HFFc6 (cell line): ENCODE data around the gene IQCE. TPM values are rescaled to one million over a fixed set of nuclear protein-coding genes. Genes with fewer than 3 reads are reported as not detected.

Experiments used
- DNase-seq: peaks from one replicate; pipeline ENCODE4 v3.0.0-alpha.2; 2018
- H3K27ac Mint-ChIP-seq: 2 replicates; pipeline ENCODE4 v1.8.0; 2020; ENCODE audit warnings: mild to moderate bottlenecking, mixed read lengths
- H3K27me3 Mint-ChIP-seq: 2 replicates; pipeline ENCODE4 v1.8.0; 2021; ENCODE audit warnings: mild to moderate bottlenecking, moderate library complexity, mixed read lengths; ENCODE audit not compliant: insufficient read depth
- H3K36me3 Mint-ChIP-seq: 2 replicates; pipeline ENCODE4 v1.8.0; 2021; ENCODE audit warnings: low read depth, mixed read lengths
- H3K4me1 Mint-ChIP-seq: 2 replicates; pipeline ENCODE4 v1.8.0; 2020; ENCODE audit warnings: low read depth, mixed read lengths
- H3K4me3 Mint-ChIP-seq: 2 replicates; pipeline ENCODE4 v1.8.0; 2020; ENCODE audit warnings: mild to moderate bottlenecking, moderate library complexity, mixed read lengths
- H3K9me3 Mint-ChIP-seq: 2 replicates; pipeline ENCODE4 v1.8.0; 2020; ENCODE audit warnings: mild to moderate bottlenecking, mixed read lengths
- CTCF ChIP-seq: fragments of 200-600 bp; sonication (generic); IDR thresholded peaks from 2 replicates; pipeline ENCODE4 v1.5.0; 2021; ENCODE audit warnings: antibody characterized with exemption, mild to moderate bottlenecking
- total RNA-seq, 6 experiments: library from RNA; stranded (reverse); fragmentation: NEBNext Ultra II Directional; extraction: Animal tissue kit (Norgen Biotek cat#: 25700); gene quantifications; 2 replicates in 1 of 6; 3 replicates in 5 of 6; pipeline ENCODE4 v1.2.3, GENCODE V29; 2021

IQCE gene
- total RNA-seq, 6 experiments from 2014 or later, result 14.9 to 18.1 (median 17.0) TPM

GRCh38 chr7:2537981-2538851 is 20.6 kb upstream of the IQCE start:
- H3K27ac Mint-ChIP-seq, result no peak overlapping the region
- no peaks in the 10 kb centered on the region for H3K4me1 Mint-ChIP-seq
- no peak for DNase-seq
- no peaks in the 10 kb centered on the region for H3K9me3 Mint-ChIP-seq
- H3K36me3 Mint-ChIP-seq, result peaks cover 4% of the 10 kb centered on the region; the same call in 1 of the 2 replicates
- peaks cover 3% of the 10 kb centered on the region; the same call in 1 of the 2 replicates for H3K27me3 Mint-ChIP-seq
- TF ChIP-seq CTCF, result no peak; the same call in 1 of the 2 replicates
- H3K4me3 Mint-ChIP-seq, result no peak overlapping the region

GRCh38 chr7:2539031-2539911 is 19.5 kb upstream of the IQCE start:
- H3K9me3 Mint-ChIP-seq, result no peaks in the 10 kb centered on the region
- no peak overlapping the region for H3K4me3 Mint-ChIP-seq
- H3K4me1 Mint-ChIP-seq, result no peaks in the 10 kb centered on the region
- no peak for TF ChIP-seq CTCF
- H3K27me3 Mint-ChIP-seq, result peaks cover 3% of the 10 kb centered on the region; the same call in 1 of the 2 replicates
- peaks cover 4% of the 10 kb centered on the region; the same call in 1 of the 2 replicates for H3K36me3 Mint-ChIP-seq
- H3K27ac Mint-ChIP-seq, result no peak overlapping the region
- no peak for DNase-seq

GRCh38 chr7:2540133-2540532 is 18.6 kb upstream of the IQCE start:
- peaks cover 4% of the 10 kb centered on the region; the same call in 1 of the 2 replicates for H3K36me3 Mint-ChIP-seq
- H3K4me3 Mint-ChIP-seq, result no peak overlapping the region
- no peak for DNase-seq
- no peak overlapping the region for H3K27ac Mint-ChIP-seq
- no peaks in the 10 kb centered on the region for H3K9me3 Mint-ChIP-seq
- H3K27me3 Mint-ChIP-seq, result peaks cover 3% of the 10 kb centered on the region; the same call in 1 of the 2 replicates
- no peak for TF ChIP-seq CTCF
- H3K4me1 Mint-ChIP-seq, result no peaks in the 10 kb centered on the region

- Mint-ChIP-seq H3K27me3 (peaks cover 3% of the 10 kb centered on the region; the same call in 1 of the 2 replicates), H3K4me1 (no peaks in the 10 kb centered on the region), H3K36me3 (peaks cover 4% of the 10 kb centered on the region; the same call in 1 of the 2 replicates), H3K27ac (no peak overlapping the region), H3K9me3 (no peaks in the 10 kb centered on the region), H3K4me3 (no peak overlapping the region)
- TF ChIP-seq CTCF, result no peak
- no peak for DNase-seq
Measured at GRCh38 chr7:2540641-2541051, 18.1 kb upstream of the IQCE start.

GRCh38 chr7:2541291-2542010 is 17.3 kb upstream of the IQCE start:
- Mint-ChIP-seq H3K27ac (no peak overlapping the region), H3K27me3 (peaks cover 3% of the 10 kb centered on the region; the same call in 1 of the 2 replicates), H3K4me1 (no peaks in the 10 kb centered on the region), H3K9me3 (no peaks in the 10 kb centered on the region), H3K36me3 (peaks cover 4% of the 10 kb centered on the region; the same call in 1 of the 2 replicates), H3K4me3 (no peak overlapping the region)
- TF ChIP-seq CTCF, result no peak
- no peak for DNase-seq
